GM23338 (cell line): Measurements from ENCODE around the gene PHC3. TPM values are rescaled to one million over a fixed set of nuclear protein-coding genes. Genes with fewer than 3 reads are reported as not detected.

Source experiments
- ATAC-seq: fragments of 200-7000 bp; cut with Tn5 transposase; 3 replicates; pipeline ENCODE4 v1.9.1; 2020
- DNase-seq: peaks from one replicate; pipeline ENCODE4 v3.0.0-alpha.2; 2015; ENCODE audit warnings: low spot score
- H2AFZ ChIP-seq: fragments of 200-600 bp; sonication (generic); 2 replicates; pipeline ENCODE4 v1.8.0; 2016; ENCODE audit warnings: antibody characterized with exemption, mild to moderate bottlenecking, moderate library complexity
- H3F3A ChIP-seq: fragments of 200-600 bp; sonication (generic); replicated peaks from 2 replicates; pipeline ENCODE4 v1.8.0; 2017; ENCODE audit warnings: antibody characterized with exemption, mixed run types, low read depth
- H3K27ac ChIP-seq: fragments of 200-600 bp; sonication (generic); 2 replicates; pipeline ENCODE4 v1.6.1; 2016; ENCODE audit warnings: low read depth
- H3K27me3 ChIP-seq: fragments of 200-600 bp; sonication (generic); 2 replicates; pipeline ENCODE4 v1.8.0; 2016; ENCODE audit warnings: mild to moderate bottlenecking, mixed run types, moderate library complexity; ENCODE audit not compliant: insufficient read depth
- H3K36me3 ChIP-seq: fragments of 200-600 bp; sonication (generic); 2 replicates; pipeline ENCODE4 v1.8.0; 2016; ENCODE audit warnings: mild to moderate bottlenecking; ENCODE audit not compliant: insufficient read depth
- H3K4me1 ChIP-seq: fragments of 200-600 bp; sonication (generic); 2 replicates; pipeline ENCODE4 v1.8.0; 2016; ENCODE audit warnings: mild to moderate bottlenecking, moderate library complexity; ENCODE audit not compliant: insufficient read depth
- H3K4me2 ChIP-seq: fragments of 200-600 bp; sonication (generic); 2 replicates; pipeline ENCODE4 v1.7.1; 2017; ENCODE audit warnings: mixed run types
- H3K4me3 ChIP-seq: fragments of 200-600 bp; sonication (generic); 2 replicates; pipeline ENCODE4 v1.6.1; 2016; ENCODE audit warnings: mixed run types
- H3K79me2 ChIP-seq: fragments of 200-600 bp; sonication (generic); replicated peaks from 2 replicates; pipeline ENCODE4 v1.8.0; 2017; ENCODE audit warnings: mild to moderate bottlenecking; ENCODE audit not compliant: insufficient read depth
- H3K9me2 ChIP-seq: fragments of 200-600 bp; sonication (generic); 2 replicates; pipeline ENCODE4 v1.8.0; 2017; ENCODE audit not compliant: insufficient read depth
- H4K20me1 ChIP-seq: fragments of 200-600 bp; sonication (generic); replicated peaks from 2 replicates; pipeline ENCODE4 v1.8.0; 2017; ENCODE audit warnings: mild to moderate bottlenecking; ENCODE audit not compliant: insufficient read depth
- H3K27ac Mint-ChIP-seq: 2 replicates; pipeline ENCODE4 v1.8.0; 2020; ENCODE audit warnings: inconsistent platforms, mild to moderate bottlenecking, moderate library complexity, mixed read lengths
- H3K27me3 Mint-ChIP-seq: 3 replicates; pipeline ENCODE4 v1.8.0; 2022; ENCODE audit warnings: low read depth, mild to moderate bottlenecking, moderate library complexity, mixed read lengths, inconsistent platforms; ENCODE audit not compliant: insufficient read depth, poor library complexity
- H3K36me3 Mint-ChIP-seq: 3 replicates; pipeline ENCODE4 v1.8.0; 2021; ENCODE audit warnings: low read depth, mild to moderate bottlenecking, inconsistent platforms, moderate library complexity, mixed read lengths
- H3K4me1 Mint-ChIP-seq: 3 replicates; pipeline ENCODE4 v1.8.0; 2020; ENCODE audit warnings: mild to moderate bottlenecking, inconsistent platforms, mixed read lengths
- H3K4me3 Mint-ChIP-seq: 3 replicates; pipeline ENCODE4 v1.8.0; 2021; ENCODE audit warnings: moderate library complexity, mild to moderate bottlenecking, inconsistent platforms, mixed read lengths
- H3K9me3 Mint-ChIP-seq: 3 replicates; pipeline ENCODE4 v1.8.0; 2020; ENCODE audit warnings: moderate library complexity, mild to moderate bottlenecking, inconsistent platforms, mixed read lengths
- CREB1 ChIP-seq: fragments of 250-450 bp; sonication (Bioruptor Pico); IDR thresholded peaks from 2 replicates; pipeline ENCODE4 v1.5.0; 2020; ENCODE audit warnings: low read depth, mild to moderate bottlenecking, moderate library complexity
- ETS1 ChIP-seq: IDR thresholded peaks from 2 replicates; pipeline ENCODE4 v1.6.1; 2016; ENCODE audit warnings: antibody characterized with exemption
- JUNB ChIP-seq: IDR thresholded peaks from one replicate; pipeline ENCODE4 v1.6.1; 2016; ENCODE audit warnings: antibody characterized with exemption; ENCODE audit not compliant: unreplicated experiment
- POLR2AphosphoS5 ChIP-seq: IDR thresholded peaks from 2 replicates; pipeline ENCODE4 v1.6.1; 2016; ENCODE audit warnings: antibody characterized with exemption, low read depth
- REST ChIP-seq: IDR thresholded peaks from one replicate; pipeline ENCODE4 v1.6.1; 2018; ENCODE audit warnings: antibody characterized with exemption; ENCODE audit not compliant: unreplicated experiment
- STAT1 ChIP-seq: IDR thresholded peaks from one replicate; pipeline ENCODE4 v1.6.1; 2016; ENCODE audit warnings: antibody characterized with exemption; ENCODE audit not compliant: unreplicated experiment
- ZNF331 ChIP-seq: fragments of 250-450 bp; sonication (Bioruptor Pico); IDR thresholded peaks from 2 replicates; pipeline ENCODE4 v1.5.0; 2020; ENCODE audit warnings: low read depth, mild to moderate bottlenecking, moderate library complexity
- polyA plus RNA-seq: library from polyadenylated mRNA; unstranded; fragments of >200 nt; fragmentation: Nextera tagmentation; extraction: Ambion mirVana; gene quantifications from 2 replicates; pipeline ENCODE4 v1.2.1, GENCODE V29; 2016
- total RNA-seq: library from RNA; depleted of rRNA; stranded (reverse); fragments of >200 nt; shearing (Covaris generic); gene quantifications from 2 replicates; pipeline ENCODE4 v1.2.3, GENCODE V29; 2014
- TF ChIP-seq, protein P1 (sequence below): fragments of 250-450 bp; sonication (Bioruptor Pico); IDR thresholded peaks from 2 replicates; pipeline ENCODE4 v1.5.0; 2020; ENCODE audit warnings: mild to moderate bottlenecking, moderate library complexity

Gene PHC3
- total and polyA plus RNA-seq, 2 experiments from 2014 or later, result 23.9 to 83.5 TPM

DNA sequence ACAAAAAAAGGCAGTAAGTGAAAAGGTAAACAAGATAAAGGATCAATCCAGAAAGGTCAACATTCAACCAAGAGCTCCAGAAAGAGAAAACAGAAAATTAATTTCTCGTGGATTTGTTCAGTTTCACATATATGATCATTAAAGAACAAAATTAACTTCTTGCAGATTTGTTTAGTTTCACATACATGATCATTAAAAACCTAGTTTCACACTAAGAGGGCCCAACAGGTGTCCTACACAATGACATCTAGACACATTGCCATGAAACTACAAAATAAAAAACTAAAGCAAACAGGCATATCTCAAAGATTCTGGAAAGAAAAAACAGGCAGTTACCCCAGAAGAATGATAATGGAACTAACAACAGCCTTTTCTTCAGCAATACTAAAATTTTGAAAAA, 22.1 kb downstream of the PHC3 start:
- Histone ChIP-seq H3K9me2 (no peaks in the 10 kb centered on the region), H3K79me2 (peaks cover 98% of the 10 kb centered on the region), H3K27me3 (no peaks in the 10 kb centered on the region), H3K4me3 (no peak overlapping the region), H3K4me2 (no peak overlapping the region), H2AFZ (no peak overlapping the region), H3K4me1 (no peaks in the 10 kb centered on the region), H4K20me1 (peaks cover 8% of the 10 kb centered on the region), H3K27ac (no peak overlapping the region), H3F3A (no peaks in the 10 kb centered on the region), H3K36me3 (0 out of 2 replicates have a peak, but pooled peaks cover 13% of the 10 kb centered on the region)
- Mint-ChIP-seq H3K9me3 (peaks cover 12% of the 10 kb centered on the region; the same call in 2 of the 3 replicates), H3K27ac (no peak overlapping the region), H3K4me3 (no peak overlapping the region), H3K4me1 (no peaks in the 10 kb centered on the region), H3K36me3 (peaks cover 53% of the 10 kb centered on the region), H3K27me3 (peaks cover 2% of the 10 kb centered on the region)
- DNase-seq (no peak), ATAC-seq (no peak)
- TF ChIP-seq ETS1 (no peak), POLR2AphosphoS5 (no peak), ZNF331 (CRISPR knock-in tag) (no peak), CREB1 (CRISPR knock-in tag) (no peak), REST (no peak), JUNB (no peak), STAT1 (no peak)
- TF ChIP-seq, protein P1, sequence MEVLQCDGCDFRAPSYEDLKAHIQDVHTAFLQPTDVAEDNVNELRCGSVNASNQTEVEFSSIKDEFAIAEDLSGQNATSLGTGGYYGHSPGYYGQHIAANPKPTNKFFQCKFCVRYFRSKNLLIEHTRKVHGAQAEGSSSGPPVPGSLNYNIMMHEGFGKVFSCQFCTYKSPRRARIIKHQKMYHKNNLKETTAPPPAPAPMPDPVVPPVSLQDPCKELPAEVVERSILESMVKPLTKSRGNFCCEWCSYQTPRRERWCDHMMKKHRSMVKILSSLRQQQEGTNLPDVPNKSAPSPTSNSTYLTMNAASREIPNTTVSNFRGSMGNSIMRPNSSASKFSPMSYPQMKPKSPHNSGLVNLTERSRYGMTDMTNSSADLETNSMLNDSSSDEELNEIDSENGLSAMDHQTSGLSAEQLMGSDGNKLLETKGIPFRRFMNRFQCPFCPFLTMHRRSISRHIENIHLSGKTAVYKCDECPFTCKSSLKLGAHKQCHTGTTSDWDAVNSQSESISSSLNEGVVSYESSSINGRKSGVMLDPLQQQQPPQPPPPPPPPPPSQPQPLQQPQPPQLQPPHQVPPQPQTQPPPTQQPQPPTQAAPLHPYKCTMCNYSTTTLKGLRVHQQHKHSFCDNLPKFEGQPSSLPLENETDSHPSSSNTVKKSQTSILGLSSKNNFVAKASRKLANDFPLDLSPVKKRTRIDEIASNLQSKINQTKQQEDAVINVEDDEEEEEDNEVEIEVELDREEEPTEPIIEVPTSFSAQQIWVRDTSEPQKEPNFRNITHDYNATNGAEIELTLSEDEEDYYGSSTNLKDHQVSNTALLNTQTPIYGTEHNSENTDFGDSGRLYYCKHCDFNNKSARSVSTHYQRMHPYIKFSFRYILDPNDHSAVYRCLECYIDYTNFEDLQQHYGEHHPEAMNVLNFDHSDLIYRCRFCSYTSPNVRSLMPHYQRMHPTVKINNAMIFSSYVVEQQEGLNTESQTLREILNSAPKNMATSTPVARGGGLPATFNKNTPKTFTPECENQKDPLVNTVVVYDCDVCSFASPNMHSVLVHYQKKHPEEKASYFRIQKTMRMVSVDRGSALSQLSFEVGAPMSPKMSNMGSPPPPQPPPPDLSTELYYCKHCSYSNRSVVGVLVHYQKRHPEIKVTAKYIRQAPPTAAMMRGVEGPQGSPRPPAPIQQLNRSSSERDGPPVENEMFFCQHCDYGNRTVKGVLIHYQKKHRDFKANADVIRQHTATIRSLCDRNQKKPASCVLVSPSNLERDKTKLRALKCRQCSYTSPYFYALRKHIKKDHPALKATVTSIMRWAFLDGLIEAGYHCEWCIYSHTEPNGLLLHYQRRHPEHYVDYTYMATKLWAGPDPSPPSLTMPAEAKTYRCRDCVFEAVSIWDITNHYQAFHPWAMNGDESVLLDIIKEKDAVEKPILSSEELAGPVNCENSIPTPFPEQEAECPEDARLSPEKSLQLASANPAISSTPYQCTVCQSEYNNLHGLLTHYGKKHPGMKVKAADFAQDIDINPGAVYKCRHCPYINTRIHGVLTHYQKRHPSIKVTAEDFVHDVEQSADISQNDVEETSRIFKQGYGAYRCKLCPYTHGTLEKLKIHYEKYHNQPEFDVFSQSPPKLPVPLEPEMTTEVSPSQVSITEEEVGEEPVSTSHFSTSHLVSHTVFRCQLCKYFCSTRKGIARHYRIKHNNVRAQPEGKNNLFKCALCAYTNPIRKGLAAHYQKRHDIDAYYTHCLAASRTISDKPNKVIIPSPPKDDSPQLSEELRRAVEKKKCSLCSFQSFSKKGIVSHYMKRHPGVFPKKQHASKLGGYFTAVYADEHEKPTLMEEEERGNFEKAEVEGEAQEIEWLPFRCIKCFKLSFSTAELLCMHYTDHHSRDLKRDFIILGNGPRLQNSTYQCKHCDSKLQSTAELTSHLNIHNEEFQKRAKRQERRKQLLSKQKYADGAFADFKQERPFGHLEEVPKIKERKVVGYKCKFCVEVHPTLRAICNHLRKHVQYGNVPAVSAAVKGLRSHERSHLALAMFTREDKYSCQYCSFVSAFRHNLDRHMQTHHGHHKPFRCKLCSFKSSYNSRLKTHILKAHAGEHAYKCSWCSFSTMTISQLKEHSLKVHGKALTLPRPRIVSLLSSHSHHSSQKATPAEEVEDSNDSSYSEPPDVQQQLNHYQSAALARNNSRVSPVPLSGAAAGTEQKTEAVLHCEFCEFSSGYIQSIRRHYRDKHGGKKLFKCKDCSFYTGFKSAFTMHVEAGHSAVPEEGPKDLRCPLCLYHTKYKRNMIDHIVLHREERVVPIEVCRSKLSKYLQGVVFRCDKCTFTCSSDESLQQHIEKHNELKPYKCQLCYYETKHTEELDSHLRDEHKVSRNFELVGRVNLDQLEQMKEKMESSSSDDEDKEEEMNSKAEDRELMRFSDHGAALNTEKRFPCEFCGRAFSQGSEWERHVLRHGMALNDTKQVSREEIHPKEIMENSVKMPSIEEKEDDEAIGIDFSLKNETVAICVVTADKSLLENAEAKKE, result no peak
